Middle frontal gyrus (tissue), 1 donor: ENCODE data around the gene SLC30A5.

Experiments
- DNase-seq: peaks from one replicate; pipeline ENCODE4 v3.0.0-alpha.2; 2015; ENCODE audit warnings: low spot score; ENCODE audit errors: extremely low spot score

Gene SLC30A5

DNA sequence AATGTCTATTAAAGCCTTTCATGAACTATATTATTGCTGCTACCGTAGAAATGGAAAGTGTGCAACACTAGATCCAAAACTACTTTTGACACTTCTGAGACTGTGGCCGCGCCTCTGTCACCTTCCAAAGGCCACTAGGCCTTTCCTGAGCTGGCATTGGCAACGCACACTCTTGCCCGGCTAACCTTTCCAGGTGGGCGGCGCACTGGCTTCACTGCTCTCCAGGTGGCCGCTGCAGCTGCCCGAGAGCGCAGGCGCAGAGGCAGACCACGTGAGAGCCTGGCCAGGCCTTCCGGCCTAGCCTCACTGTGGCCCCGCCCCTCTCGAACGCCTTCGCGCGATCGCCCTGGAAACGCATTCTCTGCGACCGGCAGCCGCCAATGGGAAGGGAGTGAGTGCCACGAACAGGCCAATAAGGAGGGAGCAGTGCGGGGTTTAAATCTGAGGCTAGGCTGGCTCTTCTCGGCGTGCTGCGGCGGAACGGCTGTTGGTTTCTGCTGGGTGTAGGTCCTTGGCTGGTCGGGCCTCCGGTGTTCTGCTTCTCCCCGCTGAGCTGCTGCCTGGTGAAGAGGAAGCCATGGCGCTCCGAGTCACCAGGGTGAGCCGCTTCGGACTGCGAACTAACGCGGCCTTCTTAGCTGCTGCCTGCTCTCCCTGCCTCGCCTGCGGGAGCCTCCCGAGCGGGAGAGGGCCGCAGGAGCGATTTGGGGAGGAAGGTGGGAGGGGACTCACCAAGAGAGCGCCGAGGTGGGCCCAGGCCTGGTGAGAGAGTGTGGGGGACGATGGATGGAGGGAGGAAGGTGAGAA, 73.1 kb downstream of the SLC30A5 start, which contains the start of gene CCNB1:
CCNB1 (plus strand) TSS at position 465 of the 807 bp plus-strand sequence; CDS start at position 578, 113 bp downstream.
- peak; percentile 95 for DNase-seq

DNA sequence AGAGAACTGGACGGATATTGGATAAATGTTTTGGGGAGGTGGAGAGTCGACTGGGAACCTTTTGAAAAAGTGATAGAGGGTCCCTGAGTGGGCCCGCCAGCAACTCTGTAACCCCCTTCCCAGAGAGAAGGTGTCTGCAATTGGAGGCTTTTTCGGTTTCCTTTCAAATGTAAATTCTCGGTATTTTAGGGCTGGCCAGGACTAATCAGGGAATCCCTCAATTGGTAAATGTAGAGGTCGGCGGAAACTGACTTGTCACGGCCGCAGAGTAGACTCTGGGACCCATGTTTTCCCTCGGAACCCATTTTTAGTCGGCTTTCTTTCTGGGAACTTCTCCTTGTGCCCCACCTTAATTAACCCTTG, 73.7 kb downstream of the SLC30A5 start:
- DNase-seq: no peak

DNA sequence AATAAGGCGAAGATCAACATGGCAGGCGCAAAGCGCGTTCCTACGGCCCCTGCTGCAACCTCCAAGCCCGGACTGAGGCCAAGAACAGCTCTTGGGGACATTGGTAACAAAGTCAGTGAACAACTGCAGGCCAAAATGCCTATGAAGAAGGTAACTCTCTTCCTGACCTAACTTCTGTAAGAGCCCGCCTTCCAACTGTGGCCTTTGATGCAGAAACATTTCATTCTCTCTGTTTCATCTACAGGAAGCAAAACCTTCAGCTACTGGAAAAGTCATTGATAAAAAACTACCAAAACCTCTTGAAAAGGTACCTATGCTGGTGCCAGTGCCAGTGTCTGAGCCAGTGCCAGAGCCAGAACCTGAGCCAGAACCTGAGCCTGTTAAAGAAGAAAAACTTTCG, 74.1 kb downstream of the SLC30A5 start:
- no peak for DNase-seq

DNA sequence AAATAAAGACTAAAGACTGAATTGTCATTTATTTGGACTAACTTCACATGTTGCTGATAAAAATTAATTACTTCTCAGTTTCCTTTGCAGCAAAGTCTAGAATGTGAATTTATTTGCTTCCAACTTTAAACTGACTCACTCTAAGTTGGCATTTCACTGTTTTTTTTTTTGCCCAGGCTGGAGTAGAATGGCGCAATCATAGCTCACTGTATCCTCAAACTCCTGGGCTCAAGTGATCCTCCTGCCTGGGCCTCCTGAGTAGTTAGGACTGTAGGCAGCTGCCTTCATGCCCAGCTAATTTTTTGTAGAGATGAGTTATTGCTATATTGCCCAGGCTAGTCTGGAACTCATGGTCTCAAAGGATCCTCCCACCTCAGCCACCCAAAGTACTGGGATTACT, 76.7 kb downstream of the SLC30A5 start:
- no peak for DNase-seq

DNA sequence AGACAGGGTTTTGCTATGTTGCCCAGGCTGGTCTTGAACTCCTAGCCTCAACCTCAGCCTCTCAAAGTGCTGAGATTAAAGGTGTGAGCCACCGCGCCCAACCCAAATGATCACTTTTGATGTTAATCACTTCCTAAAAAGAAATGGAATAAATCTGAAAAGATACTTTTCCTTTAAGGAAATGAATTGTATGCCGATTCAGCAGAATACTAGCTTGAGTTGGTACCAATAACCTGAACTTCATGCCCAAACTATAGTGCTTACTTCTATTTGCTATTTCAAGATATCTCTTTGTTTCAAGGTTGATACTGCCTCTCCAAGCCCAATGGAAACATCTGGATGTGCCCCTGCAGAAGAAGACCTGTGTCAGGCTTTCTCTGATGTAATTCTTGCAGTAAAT, 77.2 kb downstream of the SLC30A5 start:
- no peak for DNase-seq
